PC-9 (cell line): ENCODE measurements around the gene FLNC. TPM values are rescaled to one million over a fixed set of nuclear protein-coding genes. Genes with fewer than 3 reads are reported as not detected.

Experiments
- BruUV-seq: library from RNA; stranded (reverse); fragments of 400-500 nt; replicated peaks from 2 replicates; lab custom pipeline; 2021; lab: Mats Ljungman, UMichigan
- CTCF ChIA-PET: fragments of 300-600 bp; sonication (Branson Sonifier 250); formaldehyde crosslinking; loops from one replicate; lab custom pipeline; 2022; ENCODE audit warnings: antibody characterized with exemption; lab: Charles Lee
- POLR2A ChIA-PET: fragments of 300-600 bp; sonication (Branson Sonifier 250); formaldehyde crosslinking; loops from one replicate; lab custom pipeline; 2022; ENCODE audit warnings: antibody characterized with exemption; ENCODE audit not compliant: unreplicated experiment; lab: Charles Lee
- DNase-seq, 2 experiments: peaks; one replicate each; pipeline versions ENCODE4 v3.0.0 to v3.0.0-alpha.2; 2015 to 2022; ENCODE audit warnings: mixed read lengths in 1 of 2
- H2AFZ ChIP-seq: fragments of 200-600 bp; sonication (generic); 2 replicates; pipeline ENCODE4 v1.8.1; 2017; ENCODE audit warnings: antibody characterized with exemption
- H3F3A ChIP-seq: fragments of 200-600 bp; sonication (generic); 2 replicates; pipeline ENCODE4 v1.8.1; 2017; ENCODE audit warnings: antibody characterized with exemption, mild to moderate bottlenecking, low read depth; ENCODE audit not compliant: insufficient read depth
- H3K27ac ChIP-seq: fragments of 200-600 bp; sonication (generic); 2 replicates; pipeline ENCODE4 v1.6.1; 2016; ENCODE audit warnings: mixed run types
- H3K27me3 ChIP-seq: fragments of 200-600 bp; sonication (generic); 2 replicates; pipeline ENCODE4 v1.6.1; 2016; ENCODE audit warnings: low read depth, mixed run types; ENCODE audit not compliant: insufficient read depth
- H3K36me3 ChIP-seq: fragments of 200-600 bp; sonication (generic); 2 replicates; pipeline ENCODE4 v1.6.1; 2016; ENCODE audit warnings: low read depth, mixed run types
- H3K4me1 ChIP-seq: fragments of 200-600 bp; sonication (generic); replicated peaks from 2 replicates; pipeline ENCODE4 v1.6.1; 2016; ENCODE audit warnings: mixed run types; ENCODE audit not compliant: insufficient read depth
- H3K4me2 ChIP-seq: fragments of 200-600 bp; sonication (generic); 2 replicates; pipeline ENCODE4 v1.6.1; 2017; ENCODE audit warnings: mixed run types
- H3K4me3 ChIP-seq: fragments of 200-600 bp; sonication (generic); 2 replicates; pipeline ENCODE4 v1.6.1; 2016; ENCODE audit warnings: mixed run types
- H3K79me2 ChIP-seq: fragments of 200-600 bp; sonication (generic); 2 replicates; pipeline ENCODE4 v1.6.1; 2017; ENCODE audit warnings: low read depth, mixed run types
- H3K9me2 ChIP-seq: fragments of 200-600 bp; sonication (generic); 2 replicates; pipeline ENCODE4 v1.8.1; 2017; ENCODE audit warnings: mild to moderate bottlenecking; ENCODE audit not compliant: insufficient read depth
- H3K9me3 ChIP-seq: fragments of 200-600 bp; sonication (generic); 2 replicates; pipeline ENCODE4 v1.8.1; 2016; ENCODE audit warnings: low read depth; ENCODE audit not compliant: insufficient read depth
- H4K20me1 ChIP-seq: fragments of 200-600 bp; sonication (generic); 2 replicates; pipeline ENCODE4 v1.8.1; 2017; ENCODE audit not compliant: insufficient read depth
- EZH2 ChIP-seq: fragments of 200-600 bp; sonication (generic); IDR thresholded peaks from 2 replicates; pipeline ENCODE4 v1.8.0; 2017; ENCODE audit warnings: antibody characterized with exemption, low read depth
- intact Hi-C: fragments of 100-400 bp; cut with micrococcal nuclease; formaldehyde crosslinking; loops from one replicate; pipeline ENCODE4 v1.10.0; 2022; ENCODE audit not compliant: unreplicated experiment
- total RNA-seq: library from RNA; stranded (reverse); gene quantifications from 2 replicates; pipeline ENCODE4 v1.2.3, GENCODE V29; 2021
- TF ChIP-seq, protein P1 (sequence below): fragments of 200-600 bp; sonication (generic); conservative IDR thresholded peaks from 2 replicates; pipeline ENCODE4 v1.6.1; 2017; ENCODE audit warnings: mixed run types, antibody characterized with exemption, mild to moderate bottlenecking, moderate library complexity

Gene FLNC
- total RNA-seq, 1 experiment from 2014 or later, result 75.5 TPM

- CTCF ChIA-PET, result interaction anchor here (1.5 kb wide), 1 partner anchor 31 kb away, joined by 3 read pairs; the partner anchor contains the start of gene ATP6V1F
- H3K4me2 ChIP-seq, result 0 out of 2 replicates have a peak overlapping the region, but pooled peaks have one; percentile 74
- no peak overlapping the region for H2AFZ ChIP-seq
- no peak overlapping the region for H3K27ac ChIP-seq
- H3K4me1 ChIP-seq, result peaks cover 52% of the 10 kb centered on the region
- intact Hi-C loops, result loop anchor here (5.0 kb wide), 1 partner anchor 61 kb away; no protein-coding TSS in a partner anchor
- TF ChIP-seq EZH2, result no peak
- TF ChIP-seq, protein P1, sequence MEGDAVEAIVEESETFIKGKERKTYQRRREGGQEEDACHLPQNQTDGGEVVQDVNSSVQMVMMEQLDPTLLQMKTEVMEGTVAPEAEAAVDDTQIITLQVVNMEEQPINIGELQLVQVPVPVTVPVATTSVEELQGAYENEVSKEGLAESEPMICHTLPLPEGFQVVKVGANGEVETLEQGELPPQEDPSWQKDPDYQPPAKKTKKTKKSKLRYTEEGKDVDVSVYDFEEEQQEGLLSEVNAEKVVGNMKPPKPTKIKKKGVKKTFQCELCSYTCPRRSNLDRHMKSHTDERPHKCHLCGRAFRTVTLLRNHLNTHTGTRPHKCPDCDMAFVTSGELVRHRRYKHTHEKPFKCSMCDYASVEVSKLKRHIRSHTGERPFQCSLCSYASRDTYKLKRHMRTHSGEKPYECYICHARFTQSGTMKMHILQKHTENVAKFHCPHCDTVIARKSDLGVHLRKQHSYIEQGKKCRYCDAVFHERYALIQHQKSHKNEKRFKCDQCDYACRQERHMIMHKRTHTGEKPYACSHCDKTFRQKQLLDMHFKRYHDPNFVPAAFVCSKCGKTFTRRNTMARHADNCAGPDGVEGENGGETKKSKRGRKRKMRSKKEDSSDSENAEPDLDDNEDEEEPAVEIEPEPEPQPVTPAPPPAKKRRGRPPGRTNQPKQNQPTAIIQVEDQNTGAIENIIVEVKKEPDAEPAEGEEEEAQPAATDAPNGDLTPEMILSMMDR, result no peak
- H3K36me3 ChIP-seq, result no peaks in the 10 kb centered on the region
- DNase-seq, result peak in 1 of 2 experiments; percentile 32
- no peaks in the 10 kb centered on the region for H3K9me3 ChIP-seq
- peaks cover 14% of the 10 kb centered on the region for H3F3A ChIP-seq
- H3K79me2 ChIP-seq, result no peaks in the 10 kb centered on the region
- H3K27me3 ChIP-seq, result no peaks in the 10 kb centered on the region
- no peaks in the 10 kb centered on the region for H3K9me2 ChIP-seq
- POLR2A ChIA-PET, result interaction anchor here (0.7 kb wide), 1 partner anchor 387 kb away, joined by 6 read pairs; no protein-coding TSS in a partner anchor
- BruUV-seq, result no TSS peak
- H3K4me3 ChIP-seq, result no peak overlapping the region
- H4K20me1 ChIP-seq, result no peaks in the 10 kb centered on the region
Measured at GRCh38 chr7:128831178-128831993, 1.2 kb downstream of the FLNC start.

DNA sequence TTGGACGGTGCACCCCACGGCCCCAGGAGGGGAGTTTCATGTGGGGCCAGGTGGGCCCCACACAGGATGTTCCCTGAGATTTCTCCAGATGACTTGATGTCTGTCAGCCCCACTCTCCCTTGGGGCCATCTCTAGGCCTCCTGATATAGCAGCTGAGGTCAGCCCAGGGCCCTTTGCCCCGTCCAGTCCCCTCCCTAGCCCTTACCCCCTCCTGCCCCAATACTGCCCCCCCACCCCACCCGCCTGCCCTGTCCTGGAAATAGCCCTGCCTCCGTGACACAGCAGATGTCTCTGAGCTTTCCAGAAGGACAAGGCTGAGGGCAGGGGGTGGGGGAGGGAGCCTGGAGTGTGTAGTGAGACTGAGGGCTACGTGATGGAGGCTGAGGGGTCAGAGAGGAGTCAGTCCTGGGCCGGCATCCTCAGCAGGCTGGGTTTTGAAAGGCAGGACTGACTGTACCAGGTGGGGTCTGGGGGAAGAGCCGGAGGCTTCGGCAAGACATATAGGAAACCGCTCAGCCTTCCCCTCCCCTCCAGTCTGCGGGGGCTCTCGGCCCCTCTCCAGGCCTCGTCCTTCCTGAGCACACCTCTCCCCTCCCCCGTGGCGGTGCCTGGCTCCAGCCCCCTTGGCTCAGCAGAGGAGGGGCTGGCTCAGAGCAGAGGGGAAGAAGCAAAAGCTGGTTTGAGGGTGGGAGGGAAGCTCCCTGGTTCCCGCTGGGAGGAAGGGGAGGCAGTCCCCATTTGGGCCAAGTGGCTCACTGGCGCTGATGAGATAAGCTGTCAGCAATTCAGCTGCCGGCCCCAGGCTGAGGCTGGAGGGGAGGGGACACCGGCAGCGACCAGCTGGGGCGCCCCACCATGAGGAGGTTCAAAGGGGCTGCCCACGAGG is 2.0 kb downstream of the FLNC start:
- H3K36me3 ChIP-seq, result no peaks in the 10 kb centered on the region
- no TSS peak for BruUV-seq
- no peaks in the 10 kb centered on the region for H3K79me2 ChIP-seq
- POLR2A ChIA-PET, result interaction anchor here (0.7 kb wide), 1 partner anchor 386 kb away, joined by 6 read pairs; no protein-coding TSS in a partner anchor
- H2AFZ ChIP-seq, result no peak overlapping the region
- peaks cover 7% of the 10 kb centered on the region for H3F3A ChIP-seq
- H3K9me2 ChIP-seq, result no peaks in the 10 kb centered on the region
- H3K4me2 ChIP-seq, result no peak overlapping the region
- no peak overlapping the region for H3K4me3 ChIP-seq
- peaks cover 43% of the 10 kb centered on the region for H3K4me1 ChIP-seq
- no peak overlapping the region for H3K27ac ChIP-seq
- intact Hi-C loops, result loop anchor here (5.0 kb wide), 1 partner anchor 60 kb away; no protein-coding TSS in a partner anchor
- CTCF ChIA-PET, result interaction anchor here (1.5 kb wide), 1 partner anchor 30 kb away, joined by 3 read pairs; the partner anchor contains the start of gene ATP6V1F
- no peak for DNase-seq
- H3K27me3 ChIP-seq, result no peaks in the 10 kb centered on the region
- TF ChIP-seq, protein P1, result no peak
- TF ChIP-seq EZH2, result no peak
- no peaks in the 10 kb centered on the region for H3K9me3 ChIP-seq
- H4K20me1 ChIP-seq, result no peaks in the 10 kb centered on the region

DNA sequence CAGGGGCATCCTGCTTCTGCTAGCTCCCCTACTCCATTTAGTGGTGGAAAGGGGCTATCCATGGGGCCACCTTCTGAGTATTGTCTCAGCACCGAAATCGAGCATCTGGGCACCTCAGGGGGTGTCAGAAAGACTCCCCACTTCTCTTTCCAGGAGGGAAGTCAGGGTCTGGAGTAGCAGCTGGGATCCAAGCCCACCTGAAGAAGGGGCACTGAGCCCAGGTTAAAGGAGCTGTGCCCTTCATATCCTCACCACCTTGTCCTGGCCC is 2.6 kb downstream of the FLNC start:
- ChIA-PET POLR2A (no interaction called here), CTCF (interaction anchor here (0.5 to 0.9 kb wide), 4 partner anchors 42 to 66 kb away, joined by 3 to 7 read pairs (median 4); no protein-coding TSS in a partner anchor)
- TF ChIP-seq, protein P1, result no peak
- TF ChIP-seq EZH2, result no peak
- no peak for DNase-seq
- BruUV-seq, result no TSS peak
- H3K4me3 ChIP-seq, result no peak overlapping the region
- no peaks in the 10 kb centered on the region for H3K36me3 ChIP-seq
- no peaks in the 10 kb centered on the region for H3K9me3 ChIP-seq
- H3F3A ChIP-seq, result peaks cover 6% of the 10 kb centered on the region
- no peaks in the 10 kb centered on the region for H3K9me2 ChIP-seq
- H4K20me1 ChIP-seq, result no peaks in the 10 kb centered on the region
- no peak overlapping the region for H3K4me2 ChIP-seq
- no peak overlapping the region for H2AFZ ChIP-seq
- H3K79me2 ChIP-seq, result no peaks in the 10 kb centered on the region
- H3K27ac ChIP-seq, result no peak overlapping the region
- H3K4me1 ChIP-seq, result peaks cover 38% of the 10 kb centered on the region
- intact Hi-C loops, result loop anchor here (5.0 kb wide), 1 partner anchor 59 kb away; no protein-coding TSS in a partner anchor
- no peaks in the 10 kb centered on the region for H3K27me3 ChIP-seq
